ENCODE results near the gene RNF217. TPM values are rescaled to one million over a fixed set of nuclear protein-coding genes. Genes with fewer than 3 reads are reported as not detected.

Gene RNF217
- total and polyA plus RNA-seq, 2 of the 8 experiments (the other 6 are each of a cell fraction or from before 2014, with no cell fraction given), result 2.0 to 8.9 TPM

DNA sequence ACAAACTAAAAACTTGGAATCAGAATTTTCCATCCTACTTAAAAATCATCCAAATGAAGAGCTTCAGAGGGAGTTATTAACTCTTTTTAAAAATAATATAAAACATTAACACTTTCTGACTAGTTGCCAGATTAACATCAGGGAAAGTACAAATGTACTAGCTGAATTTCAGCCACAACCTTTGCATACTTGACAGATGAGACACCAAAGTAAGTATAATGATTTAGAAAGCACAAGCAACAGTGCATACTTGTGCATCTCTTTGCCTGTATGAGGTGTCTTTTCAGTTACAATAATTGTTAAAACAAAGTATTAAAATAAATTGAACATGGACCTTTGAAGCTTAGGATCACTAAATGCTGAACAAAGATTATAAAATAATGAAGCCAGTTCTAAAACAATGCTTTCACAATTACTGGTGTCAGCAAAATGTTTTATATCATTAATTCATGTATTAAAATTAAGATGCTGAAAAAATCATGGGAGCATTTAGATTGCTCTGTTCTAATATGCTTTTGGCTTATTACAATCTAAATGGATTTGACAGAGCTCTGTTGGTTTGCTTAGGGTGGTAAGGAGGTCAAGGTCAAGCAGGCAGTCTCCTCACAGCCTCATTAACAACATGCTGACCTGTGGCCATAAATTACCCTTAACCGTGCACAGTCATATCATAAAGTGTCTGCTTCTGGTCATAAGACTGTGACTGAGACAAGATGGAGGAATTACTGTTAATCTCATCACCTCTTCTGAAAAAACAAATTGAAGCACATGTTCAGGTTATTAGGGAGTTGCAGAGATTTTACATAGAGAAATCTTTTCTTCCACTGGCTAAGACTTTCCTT is 15.1 kb downstream of the RNF217 start (continued):
- no peak for TF ChIP-seq MAFK (IDR thresholded peaks at IDR 0.05; ENCODE audit: low read depth, low read length)
- TF ChIP-seq CBX8 (IDR thresholded peaks at IDR 0.05; ENCODE audit: borderline replicate concordance, low read depth, low read length), result no peak
- no peak for TF ChIP-seq SUZ12 (IDR thresholded peaks at IDR 0.05; ENCODE audit: low read length)
- TF ChIP-seq SAP30 (IDR thresholded peaks at IDR 0.05; ENCODE audit: insufficient read depth, insufficient replicate concordance, low read length), result no peak

Measured in H1 (cell line).